Activated CD4-positive, CD25-positive, alpha-beta regulatory T cell treated with anti-CD3 and anti-CD28 coated beads, Interleukin-2, amount 50 U/mL, for 16 hours (primary cell): ENCODE results near the gene MXI1.

ENCODE experiments used
- DNase-seq: peaks from one replicate; pipeline ENCODE4 v3.0.0-alpha.2; 2020; ENCODE audit warnings: low read depth, low spot score

Gene MXI1

GRCh38 chr10:110207011-110207804, at the start of gene MXI1:
MXI1 (plus strand) TSS chr10:110207605; CDS start chr10:110207809, 204 bp downstream.
- no peak for DNase-seq

GRCh38 chr10:110158051-110159005, 49.1 kb upstream of the MXI1 start:
- DNase-seq = no peak

- DNase-seq = no peak
These were observed 47.3 kb upstream of the MXI1 start for GRCh38 chr10:110160081-110160480.

GRCh38 chr10:110160522-110160921, 46.9 kb upstream of the MXI1 start:
- no peak for DNase-seq

- no peak for DNase-seq
These were observed 44.7 kb upstream of the MXI1 start for GRCh38 chr10:110162741-110163145.

- no peak for DNase-seq
These were observed 44.1 kb upstream of the MXI1 start for GRCh38 chr10:110163192-110163773.

- DNase-seq = no peak
These were observed 43.6 kb upstream of the MXI1 start for GRCh38 chr10:110163841-110164240.

GRCh38 chr10:110165239-110165638, 42.2 kb upstream of the MXI1 start:
- no peak for DNase-seq

GRCh38 chr10:110167149-110167548, 40.3 kb upstream of the MXI1 start:
- DNase-seq = no peak

- no peak for DNase-seq
These were observed 38.6 kb upstream of the MXI1 start for GRCh38 chr10:110168601-110169481.

- no peak for DNase-seq
These were observed 37.8 kb upstream of the MXI1 start for GRCh38 chr10:110169586-110169985.

- no peak for DNase-seq
These were observed 37.0 kb upstream of the MXI1 start for GRCh38 chr10:110170142-110170971.

- no peak for DNase-seq
These were observed 36.4 kb upstream of the MXI1 start for GRCh38 chr10:110171032-110171431.

- no peak for DNase-seq
These were observed 35.2 kb upstream of the MXI1 start for GRCh38 chr10:110172155-110172554.

GRCh38 chr10:110174201-110174600, 33.2 kb upstream of the MXI1 start:
- no peak for DNase-seq

GRCh38 chr10:110174816-110175215, 32.6 kb upstream of the MXI1 start:
- no peak for DNase-seq

GRCh38 chr10:110175406-110175805, 32.0 kb upstream of the MXI1 start:
- DNase-seq = no peak

GRCh38 chr10:110176141-110177030, 31.0 kb upstream of the MXI1 start:
- DNase-seq = no peak

- DNase-seq = no peak
These were observed 28.2 kb upstream of the MXI1 start for GRCh38 chr10:110179220-110179619.
